ENCODE results near the gene QRICH1. TPM values are rescaled to one million over a fixed set of nuclear protein-coding genes. Genes with fewer than 3 reads are reported as not detected.

QRICH1 gene
- total and polyA plus RNA-seq, 12 donors: 21.1 to 72.5 (median 57.6) TPM

DNA sequence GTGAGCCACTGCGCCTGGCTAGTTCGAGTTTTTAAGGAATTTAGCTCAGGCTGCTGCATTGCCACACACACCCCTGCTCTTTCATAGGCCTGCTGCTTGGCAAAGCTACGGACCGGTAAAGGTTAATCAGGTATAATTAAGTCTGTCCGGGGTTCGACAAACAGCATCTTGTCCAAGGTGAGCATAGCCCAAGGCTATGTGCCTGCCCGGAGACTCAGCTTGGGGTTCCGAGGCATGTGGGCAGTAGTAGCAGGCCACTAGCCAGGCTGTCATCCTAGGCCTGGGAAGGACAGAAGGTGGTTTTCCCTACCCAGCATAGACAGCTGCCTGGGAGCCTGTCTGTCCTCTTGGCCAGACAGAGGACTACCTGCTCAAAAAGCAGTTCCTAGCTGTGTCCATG is 97.2 kb downstream of the QRICH1 start:
- Histone ChIP-seq H3K9me3 (no peaks in the 10 kb centered on the region), H3K27ac (no peak overlapping the region), H3K36me3 (peaks cover 0 to 39% (median 0%) of the 10 kb centered on the region in 9 donors), H3K4me3 (no peak overlapping the region), H3K27me3 (no peaks in the 10 kb centered on the region), H3K4me1 (peaks cover 0 to 10% (median 7%) of the 10 kb centered on the region in 9 donors)
- 95 to 97% methylated on average over 8 of the region's 8 CpGs for WGBS, 2 donors
- intact Hi-C loops (cut with DNase I): loop anchor here in 1 of 10 donors (10.0 kb wide), 1 partner anchor 98 kb away; the partner anchor contains the start of gene QRICH1
- DNase-seq: no peak
- TF ChIP-seq, protein P1, sequence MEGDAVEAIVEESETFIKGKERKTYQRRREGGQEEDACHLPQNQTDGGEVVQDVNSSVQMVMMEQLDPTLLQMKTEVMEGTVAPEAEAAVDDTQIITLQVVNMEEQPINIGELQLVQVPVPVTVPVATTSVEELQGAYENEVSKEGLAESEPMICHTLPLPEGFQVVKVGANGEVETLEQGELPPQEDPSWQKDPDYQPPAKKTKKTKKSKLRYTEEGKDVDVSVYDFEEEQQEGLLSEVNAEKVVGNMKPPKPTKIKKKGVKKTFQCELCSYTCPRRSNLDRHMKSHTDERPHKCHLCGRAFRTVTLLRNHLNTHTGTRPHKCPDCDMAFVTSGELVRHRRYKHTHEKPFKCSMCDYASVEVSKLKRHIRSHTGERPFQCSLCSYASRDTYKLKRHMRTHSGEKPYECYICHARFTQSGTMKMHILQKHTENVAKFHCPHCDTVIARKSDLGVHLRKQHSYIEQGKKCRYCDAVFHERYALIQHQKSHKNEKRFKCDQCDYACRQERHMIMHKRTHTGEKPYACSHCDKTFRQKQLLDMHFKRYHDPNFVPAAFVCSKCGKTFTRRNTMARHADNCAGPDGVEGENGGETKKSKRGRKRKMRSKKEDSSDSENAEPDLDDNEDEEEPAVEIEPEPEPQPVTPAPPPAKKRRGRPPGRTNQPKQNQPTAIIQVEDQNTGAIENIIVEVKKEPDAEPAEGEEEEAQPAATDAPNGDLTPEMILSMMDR (IDR thresholded peaks at IDR 0.05): no peak
- no peak for ATAC-seq

DNA sequence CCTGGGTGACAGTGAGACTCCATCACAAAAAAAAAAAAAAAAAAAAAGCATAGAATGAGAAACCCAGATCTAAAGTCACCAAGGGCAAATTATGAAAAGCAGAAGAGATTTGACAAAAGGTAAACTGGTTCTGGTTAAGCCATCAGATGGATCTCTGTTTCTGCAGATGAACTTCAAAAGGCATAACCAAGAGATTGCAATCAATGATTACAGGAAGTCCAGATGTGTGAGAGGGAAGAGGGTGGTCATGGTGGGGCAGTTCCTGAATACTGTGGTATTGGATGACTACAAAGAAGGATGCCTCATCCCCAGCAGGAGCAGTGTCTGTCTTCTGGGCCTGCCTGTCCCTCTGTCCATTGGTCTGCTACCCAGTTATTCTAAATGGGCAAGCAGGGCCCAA is 100.0 kb downstream of the QRICH1 start:
- H3K27me3 ChIP-seq: no peaks in the 10 kb centered on the region
- TF ChIP-seq, protein P1 (IDR thresholded peaks at IDR 0.05): no peak
- peaks cover 7 to 30% (median 24%) of the 10 kb centered on the region in 9 donors for H3K4me1 ChIP-seq
- H3K4me3 ChIP-seq: no peak overlapping the region
- H3K27ac ChIP-seq: no peak overlapping the region
- intact Hi-C loops (cut with DNase I): loop anchor here in 1 of 10 donors (10.0 kb wide), 1 partner anchor 101 kb away; the partner anchor contains the start of gene QRICH1
- H3K36me3 ChIP-seq: peaks cover 0 to 35% (median 0%) of the 10 kb centered on the region in 9 donors
- ATAC-seq: no peak
- DNase-seq: no peak
- no peaks in the 10 kb centered on the region for H3K9me3 ChIP-seq

DNA sequence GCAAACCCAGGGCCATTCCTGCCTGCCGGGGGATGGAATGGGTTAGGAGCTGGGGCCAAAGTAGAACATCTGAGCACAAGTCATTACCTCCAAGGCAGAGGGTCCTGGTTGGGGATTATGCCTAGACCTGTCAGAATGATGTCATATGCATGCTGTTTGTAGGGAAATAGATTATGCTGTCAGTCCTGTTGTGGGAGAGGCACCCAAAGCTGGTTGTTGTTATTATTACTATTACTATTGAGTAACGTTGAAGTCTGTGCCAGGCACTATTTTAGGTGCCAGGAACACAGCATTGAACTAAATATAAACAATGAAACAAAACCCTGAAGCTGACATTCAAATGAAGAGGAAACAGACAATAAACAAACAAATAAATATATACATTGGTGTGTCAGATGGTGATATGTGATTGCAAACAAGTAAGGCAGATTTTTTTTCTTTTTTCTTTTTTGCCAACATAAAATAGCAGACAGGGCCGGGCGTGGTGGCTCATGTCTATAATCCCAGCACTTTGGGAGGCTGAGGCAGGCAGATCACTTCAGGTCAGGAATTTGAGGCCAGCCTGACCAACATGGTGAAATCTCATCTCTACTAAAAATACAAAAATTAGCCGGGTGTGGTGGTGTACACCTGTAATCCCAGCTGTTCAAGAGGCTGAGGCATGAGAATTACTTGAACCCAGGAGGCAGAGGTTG is 101.9 kb downstream of the QRICH1 start:
- peaks cover 8 to 40% (median 26%) of the 10 kb centered on the region in 9 donors for H3K4me1 ChIP-seq
- peaks cover 0 to 21% (median 2%) of the 10 kb centered on the region in 9 donors for H3K36me3 ChIP-seq
- TF ChIP-seq, protein P1 (IDR thresholded peaks at IDR 0.05): no peak
- ATAC-seq (no peak), DNase-seq (no peak)
- WGBS, 2 donors: 80% methylated on average over 5 of the region's 5 CpGs
- H3K9me3 ChIP-seq: no peaks in the 10 kb centered on the region
- H3K4me3 ChIP-seq: peak overlapping the region in 6 of 10 donors; percentile 73 to 95 (median 86)
- intact Hi-C loops (cut with DNase I): loop anchor here in 2 of 10 donors (1.0 to 10.0 kb wide), 2 partner anchors 37 to 103 kb away; partner anchors contain the start of genes IMPDH2 (in 1 of the 2) and QRICH1 (in 1 of the 2)
- peak overlapping the region in 5 of 10 donors; percentile 86 to 92 (median 88) for H3K27ac ChIP-seq
- H3K27me3 ChIP-seq: no peaks in the 10 kb centered on the region

DNA sequence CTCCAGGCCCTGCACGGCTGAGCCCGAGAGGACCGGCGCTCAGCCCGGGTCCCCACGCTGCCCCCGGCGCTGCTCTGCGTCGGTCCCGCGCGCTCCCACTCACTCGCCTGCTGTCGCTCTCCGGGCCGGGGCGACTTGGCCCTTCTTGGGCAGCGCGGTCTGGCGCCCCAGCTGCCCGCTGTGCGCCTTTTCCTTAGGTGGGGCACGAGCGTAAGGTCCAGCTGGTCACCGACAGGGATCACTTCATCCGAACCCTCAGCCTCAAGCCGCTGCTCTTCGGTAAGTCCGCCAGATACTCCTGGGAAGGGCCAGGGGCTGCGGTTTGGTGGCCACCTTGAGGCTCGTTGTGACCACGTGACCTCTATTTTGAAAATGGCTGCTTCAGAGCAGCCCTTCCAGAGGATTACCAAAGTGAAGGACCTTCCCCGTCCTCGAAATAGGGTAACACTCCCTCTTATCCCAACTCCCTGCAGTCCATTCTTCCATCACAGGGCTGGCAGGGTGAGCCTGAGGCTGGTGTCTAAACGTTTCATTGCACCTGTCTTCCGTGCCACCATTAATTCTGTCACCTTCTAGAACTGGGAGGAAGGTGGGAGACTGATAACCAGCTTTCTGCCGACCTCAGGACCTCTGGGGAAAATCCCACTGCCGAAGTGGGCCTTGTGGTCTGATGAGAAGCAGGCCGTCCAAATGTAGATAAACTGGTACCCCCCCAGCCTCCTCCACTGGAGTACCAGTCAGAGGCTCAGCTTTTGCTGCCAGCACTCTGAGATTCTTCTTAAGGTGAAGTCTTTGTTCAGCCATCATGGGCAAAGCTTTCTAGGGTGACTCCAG is 103.0 kb downstream of the QRICH1 start:
- TF ChIP-seq, protein P1 (IDR thresholded peaks at IDR 0.05): no peak
- DNase-seq (peak in 1 of 2 donors; percentile 28), ATAC-seq (peak in 6 of 8 donors; percentile 5 to 35 (median 22))
- Histone ChIP-seq H3K27me3 (no peaks in the 10 kb centered on the region), H3K4me3 (peak overlapping the region; percentile 55 to 95 (median 82)), H3K27ac (peak overlapping the region; percentile 71 to 93 (median 88)), H3K36me3 (peaks cover 0 to 21% (median 6%) of the 10 kb centered on the region in 9 donors), H3K4me1 (peaks cover 8 to 40% (median 26%) of the 10 kb centered on the region in 9 donors), H3K9me3 (no peaks in the 10 kb centered on the region)
- intact Hi-C loops (cut with DNase I): loop anchor here in 2 of 10 donors (1.0 to 10.0 kb wide), 2 partner anchors 38 to 104 kb away; partner anchors contain the start of genes IMPDH2 (in 1 of the 2) and QRICH1 (in 1 of the 2)
- WGBS, 2 donors: 3 to 6% methylated on average over 40 of the region's 40 CpGs
